Astrocyte (in vitro differentiated cells and primary cell): ENCODE results near the gene RSPH1. TPM values are rescaled to one million over a fixed set of nuclear protein-coding genes. Genes with fewer than 3 reads are reported as not detected.
A peak's percentile ranks its signal among the peaks of the same experiment; 100 is the strongest.

Experiments used
- DNase-seq: peaks from one replicate; pipeline ENCODE4 v3.0.0-alpha.2; 2010; ENCODE audit warnings: low read depth
- FAIRE-seq: peaks from 2 replicates; lab custom pipeline; 2011; peaks lifted over from hg19 to GRCh38; lab: Jason Lieb, UNC
- H2AFZ ChIP-seq: 2 replicates; pipeline ENCODE4 v1.6.0; 2012; ENCODE audit warnings: low read depth, low read length, inconsistent platforms
- H3K27ac ChIP-seq: 2 replicates; pipeline ENCODE4 v1.5.1; 2011; ENCODE audit warnings: low read depth, low read length, inconsistent platforms
- H3K27me3 ChIP-seq: 2 replicates; pipeline ENCODE4 v1.6.0; 2011; ENCODE audit warnings: low read length, inconsistent platforms; ENCODE audit not compliant: insufficient read depth
- H3K36me3 ChIP-seq: 2 replicates; pipeline ENCODE4 v1.5.1; 2011; ENCODE audit warnings: low read length, inconsistent platforms; ENCODE audit not compliant: insufficient read depth
- H3K4me1 ChIP-seq: 2 replicates; pipeline ENCODE4 v1.5.1; 2011; ENCODE audit warnings: low read length, inconsistent platforms; ENCODE audit not compliant: insufficient read depth
- H3K4me2 ChIP-seq: 2 replicates; pipeline ENCODE4 v1.6.0; 2012; ENCODE audit warnings: low read length, inconsistent platforms
- H3K4me3 ChIP-seq: 2 replicates; pipeline ENCODE4 v1.5.1; 2011; ENCODE audit warnings: low read depth, mild to moderate bottlenecking, low read length, inconsistent platforms; ENCODE audit not compliant: insufficient read depth
- H3K79me2 ChIP-seq: 2 replicates; pipeline ENCODE4 v1.6.0; 2012; ENCODE audit warnings: mild to moderate bottlenecking, low read length, inconsistent platforms; ENCODE audit not compliant: insufficient read depth
- H3K9ac ChIP-seq: 2 replicates; pipeline ENCODE4 v1.6.0; 2012; ENCODE audit warnings: mild to moderate bottlenecking, low read length, inconsistent platforms
- H3K9me3 ChIP-seq: 2 replicates; pipeline ENCODE4 v1.5.1; 2012; ENCODE audit warnings: low read depth, mild to moderate bottlenecking, low read length, inconsistent platforms; ENCODE audit not compliant: insufficient read depth
- H4K20me1 ChIP-seq: 2 replicates; pipeline ENCODE4 v1.6.0; 2012; ENCODE audit warnings: low read length, inconsistent platforms; ENCODE audit not compliant: insufficient read depth
- H3K27ac Mint-ChIP-seq: one replicate; pipeline ENCODE4 v1.8.0; 2021; ENCODE audit warnings: mild to moderate bottlenecking, mixed read lengths; ENCODE audit not compliant: unreplicated experiment
- H3K27me3 Mint-ChIP-seq: one replicate; pipeline ENCODE4 v1.8.0; 2021; ENCODE audit warnings: low read depth, mixed read lengths; ENCODE audit not compliant: unreplicated experiment
- H3K36me3 Mint-ChIP-seq: one replicate; pipeline ENCODE4 v1.8.0; 2021; ENCODE audit warnings: low read depth, mixed read lengths; ENCODE audit not compliant: unreplicated experiment
- H3K4me1 Mint-ChIP-seq: one replicate; pipeline ENCODE4 v1.8.0; 2021; ENCODE audit warnings: low read depth, mixed read lengths; ENCODE audit not compliant: unreplicated experiment
- H3K4me3 Mint-ChIP-seq: one replicate; pipeline ENCODE4 v1.8.0; 2021; ENCODE audit warnings: mild to moderate bottlenecking, moderate library complexity, mixed read lengths; ENCODE audit not compliant: unreplicated experiment
- H3K9me3 Mint-ChIP-seq: one replicate; pipeline ENCODE4 v1.8.0; 2021; ENCODE audit warnings: mild to moderate bottlenecking, mixed read lengths; ENCODE audit not compliant: unreplicated experiment
- EZH2 ChIP-seq: IDR thresholded peaks from 2 replicates; pipeline ENCODE4 v1.6.1; 2012; ENCODE audit warnings: mild to moderate bottlenecking, low read length, inconsistent platforms; ENCODE audit not compliant: insufficient read depth
- total RNA-seq: library from RNA; stranded (reverse); gene quantifications from 2 replicates; pipeline ENCODE4 v1.2.1, GENCODE V29; 2021
- TF ChIP-seq, protein P1 (sequence below): IDR thresholded peaks from 2 replicates; pipeline ENCODE4 v1.5.1; 2011; ENCODE audit warnings: low read depth, mild to moderate bottlenecking, inconsistent platforms, low read length, moderate library complexity; ENCODE audit not compliant: insufficient read depth

RSPH1 gene
- total RNA-seq, 1 donor from 2014 or later, result 0.43 TPM

DNA sequence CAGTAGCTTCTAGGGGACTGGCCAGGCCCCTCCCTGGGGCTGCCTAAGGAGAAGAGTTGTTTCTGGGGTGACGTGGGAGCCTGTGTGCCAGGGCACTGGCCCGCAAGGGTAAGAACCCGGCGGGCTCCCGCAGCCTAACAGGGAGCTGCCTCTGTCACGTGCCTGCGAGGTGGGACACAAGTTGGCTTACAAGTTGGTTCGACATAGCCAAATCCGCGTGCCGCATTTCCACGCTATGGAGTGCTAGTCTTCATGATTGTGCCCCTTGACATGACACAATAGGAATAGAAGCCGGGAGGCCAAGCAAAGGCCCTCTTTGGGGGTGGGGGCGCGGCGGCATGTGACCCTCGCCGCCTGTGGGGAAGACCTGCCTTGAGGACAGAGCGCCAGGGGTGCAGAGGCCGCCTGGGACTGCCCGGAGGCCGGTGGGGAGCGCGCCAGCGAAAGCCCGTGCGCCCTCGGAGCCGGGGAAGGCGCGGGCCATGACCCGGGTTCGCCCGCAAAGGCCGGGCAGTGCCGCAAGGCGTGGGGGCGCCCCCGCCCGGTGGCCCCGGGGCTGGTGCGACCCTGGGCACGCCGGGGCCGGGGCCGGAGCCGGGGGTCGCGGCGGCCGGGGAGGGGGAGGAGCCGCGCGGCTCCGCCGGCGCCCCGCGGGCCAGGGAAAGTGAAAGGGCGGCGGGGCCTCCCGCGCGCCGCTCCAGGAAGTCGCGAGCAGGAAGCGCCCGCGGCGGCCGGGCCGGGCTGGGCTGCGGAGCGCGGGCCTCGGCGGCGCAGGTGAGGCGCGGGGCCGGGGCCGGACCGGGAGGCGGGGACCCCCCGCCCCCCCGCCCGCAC, 17.3 kb upstream of the RSPH1 start, which contains the start of gene SLC37A1:
Gene SLC37A1, plus strand, starts transcription at position 702 of the 834 bp plus-strand sequence. CDS start 4,603 bp downstream, outside the sequence.
- H2AFZ ChIP-seq, result peak within 1 kb of the TSS; percentile 80
- no peak for FAIRE-seq

DNA sequence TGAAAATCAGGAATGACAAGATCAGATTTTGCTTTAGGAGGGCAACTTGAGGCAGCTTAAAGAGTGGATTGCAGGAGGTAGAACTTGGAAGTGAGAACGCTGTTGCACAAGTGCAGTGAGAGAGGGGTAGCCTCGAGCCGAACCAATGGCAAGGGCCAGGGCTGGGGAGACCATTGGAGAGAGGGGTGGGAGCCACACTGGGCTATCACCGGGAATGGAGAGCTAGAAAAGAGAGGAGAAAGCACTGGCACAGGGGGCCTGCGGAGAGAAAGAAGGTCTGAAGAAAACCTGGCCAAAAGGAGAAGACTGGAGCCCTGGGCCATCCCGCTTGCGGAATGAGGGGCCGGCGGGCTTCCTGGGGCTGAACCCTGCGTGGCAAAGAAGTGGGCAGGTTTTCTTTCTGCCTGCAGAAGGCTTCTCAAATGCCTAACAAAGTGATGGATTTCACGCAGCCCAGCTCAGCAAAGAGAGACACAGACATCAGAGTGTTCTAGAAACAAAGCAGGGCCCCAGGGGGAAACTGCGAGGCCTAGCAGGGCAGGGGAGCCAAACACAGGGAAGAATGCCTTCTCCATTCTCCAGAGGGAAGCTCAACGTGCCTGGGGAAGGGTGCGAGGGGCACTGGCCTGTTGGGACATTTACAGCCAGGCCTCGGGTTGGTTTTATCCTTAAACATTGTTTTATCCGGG, 16.5 kb upstream of the RSPH1 start:
- H2AFZ ChIP-seq, result no peak overlapping the region
- no peaks in the 10 kb centered on the region for H3K36me3 ChIP-seq
- peaks cover 18% of the 10 kb centered on the region for H3K4me1 Mint-ChIP-seq
- no peak overlapping the region for H3K9ac ChIP-seq
- no peaks in the 10 kb centered on the region for H3K9me3 ChIP-seq
- no peaks in the 10 kb centered on the region for H3K9me3 Mint-ChIP-seq
- no peaks in the 10 kb centered on the region for H4K20me1 ChIP-seq
- no peak overlapping the region for H3K27ac ChIP-seq
- no peaks in the 10 kb centered on the region for H3K79me2 ChIP-seq
- H3K27me3 Mint-ChIP-seq, result peaks cover 10% of the 10 kb centered on the region
- TF ChIP-seq EZH2, result no peak
- TF ChIP-seq, protein P1, sequence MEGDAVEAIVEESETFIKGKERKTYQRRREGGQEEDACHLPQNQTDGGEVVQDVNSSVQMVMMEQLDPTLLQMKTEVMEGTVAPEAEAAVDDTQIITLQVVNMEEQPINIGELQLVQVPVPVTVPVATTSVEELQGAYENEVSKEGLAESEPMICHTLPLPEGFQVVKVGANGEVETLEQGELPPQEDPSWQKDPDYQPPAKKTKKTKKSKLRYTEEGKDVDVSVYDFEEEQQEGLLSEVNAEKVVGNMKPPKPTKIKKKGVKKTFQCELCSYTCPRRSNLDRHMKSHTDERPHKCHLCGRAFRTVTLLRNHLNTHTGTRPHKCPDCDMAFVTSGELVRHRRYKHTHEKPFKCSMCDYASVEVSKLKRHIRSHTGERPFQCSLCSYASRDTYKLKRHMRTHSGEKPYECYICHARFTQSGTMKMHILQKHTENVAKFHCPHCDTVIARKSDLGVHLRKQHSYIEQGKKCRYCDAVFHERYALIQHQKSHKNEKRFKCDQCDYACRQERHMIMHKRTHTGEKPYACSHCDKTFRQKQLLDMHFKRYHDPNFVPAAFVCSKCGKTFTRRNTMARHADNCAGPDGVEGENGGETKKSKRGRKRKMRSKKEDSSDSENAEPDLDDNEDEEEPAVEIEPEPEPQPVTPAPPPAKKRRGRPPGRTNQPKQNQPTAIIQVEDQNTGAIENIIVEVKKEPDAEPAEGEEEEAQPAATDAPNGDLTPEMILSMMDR, result no peak
- peaks cover 16% of the 10 kb centered on the region for H3K4me1 ChIP-seq
- peak overlapping the region; percentile 74 for H3K4me3 Mint-ChIP-seq
- H3K27me3 ChIP-seq, result no peaks in the 10 kb centered on the region
- no peak overlapping the region for H3K4me2 ChIP-seq
- no peak overlapping the region for H3K27ac Mint-ChIP-seq
- FAIRE-seq, result no peak
- DNase-seq, result no peak
- H3K4me3 ChIP-seq, result no peak overlapping the region
- H3K36me3 Mint-ChIP-seq, result no peaks in the 10 kb centered on the region

More for the DNA sequence above, 17.3 kb upstream of the RSPH1 start, which contains the start of gene SLC37A1:
- peak within 1 kb of the TSS; percentile 63 for H3K4me3 ChIP-seq
- Mint-ChIP-seq H3K27me3 (peaks cover 9% of the 10 kb centered on the region), H3K27ac (peak within 1 kb of the TSS; percentile 82), H3K36me3 (no peaks in the 10 kb centered on the region), H3K4me3 (peak within 1 kb of the TSS; percentile 85), H3K9me3 (no peaks in the 10 kb centered on the region), H3K4me1 (peaks cover 26% of the 10 kb centered on the region)
- H3K4me1 ChIP-seq, result peaks cover 25% of the 10 kb centered on the region
- no peaks in the 10 kb centered on the region for H3K79me2 ChIP-seq
- no peaks in the 10 kb centered on the region for H4K20me1 ChIP-seq
- H3K9ac ChIP-seq, result peak within 1 kb of the TSS; percentile 55
- H3K27ac ChIP-seq, result no peak within 1 kb of the TSS
- no peak for TF ChIP-seq EZH2
- TF ChIP-seq, protein P1, result no peak
- no peak for DNase-seq
- no peaks in the 10 kb centered on the region for H3K36me3 ChIP-seq
- H3K9me3 ChIP-seq, result no peaks in the 10 kb centered on the region
- no peaks in the 10 kb centered on the region for H3K27me3 ChIP-seq
- peak within 1 kb of the TSS; percentile 88 for H3K4me2 ChIP-seq
